ENCODE results near the gene CYFIP1. TPM values are rescaled to one million over a fixed set of nuclear protein-coding genes. Genes with fewer than 3 reads are reported as not detected.

CYFIP1 gene
- polyA plus RNA-seq, 1 donor from 2014 or later, result 9.3 TPM

GRCh38 chr15:22960126-22960525 lies 20.0 kb downstream of the CYFIP1 start:
- no peak overlapping the region for H3K27ac ChIP-seq (ENCODE audit: low read length)
- no peak overlapping the region for H3K4me3 ChIP-seq (ENCODE audit: low read length)
- no peaks in the 10 kb centered on the region for H3F3A ChIP-seq (ENCODE audit: insufficient read depth, low read length, poor library complexity, severe bottlenecking)
- H4K20me1 ChIP-seq (ENCODE audit: insufficient read depth), result no peaks in the 10 kb centered on the region
- no peak overlapping the region for H3K9ac ChIP-seq (ENCODE audit: low read length)
- no peaks in the 10 kb centered on the region for H3K36me3 ChIP-seq (ENCODE audit: insufficient read depth, low read length)
- H3K9me3 ChIP-seq (ENCODE audit: low read length), result no peaks in the 10 kb centered on the region
- no peak overlapping the region for H2AFZ ChIP-seq (ENCODE audit: low read depth, low read length)
- peaks cover 4% of the 10 kb centered on the region for H3K79me2 ChIP-seq (replicated peaks; ENCODE audit: insufficient read depth, low read length)
- no peak overlapping the region for H3K4me2 ChIP-seq (ENCODE audit: low read length)
- no peaks in the 10 kb centered on the region for H3K27me3 ChIP-seq (ENCODE audit: insufficient read depth, low read depth, low read length)
- H3K9me2 ChIP-seq (ENCODE audit: insufficient read depth, low read length), result no peaks in the 10 kb centered on the region
- TF ChIP-seq POLR2AphosphoS5 (IDR thresholded peaks at IDR 0.05) (no peak), TAF1 (IDR thresholded peaks at IDR 0.05; ENCODE audit: low read depth) (no peak), RAD21 (conservative IDR thresholded peaks at IDR 0.05) (no peak), SMC3 (conservative IDR thresholded peaks at IDR 0.05; ENCODE audit: poor library complexity) (no peak), EZH2 (IDR thresholded peaks at IDR 0.05; ENCODE audit: borderline replicate concordance, insufficient read depth, low read length, poor library complexity, severe bottlenecking) (no peak), CTCF (IDR thresholded peaks at IDR 0.05; ENCODE audit: poor library complexity, severe bottlenecking) (no peak), REST (IDR thresholded peaks at IDR 0.05; ENCODE audit: borderline replicate concordance) (no peak), EP300 (conservative IDR thresholded peaks at IDR 0.05; ENCODE audit: poor library complexity, severe bottlenecking) (no peak), MXI1 (conservative IDR thresholded peaks at IDR 0.05; ENCODE audit: poor library complexity, severe bottlenecking) (no peak)

GRCh38 chr15:22959321-22960101 lies 20.7 kb downstream of the CYFIP1 start:
- no peak overlapping the region for H3K27ac ChIP-seq (ENCODE audit: low read length)
- no peaks in the 10 kb centered on the region for H4K20me1 ChIP-seq (ENCODE audit: insufficient read depth)
- H3K4me2 ChIP-seq (ENCODE audit: low read length), result no peak overlapping the region
- H3F3A ChIP-seq (ENCODE audit: insufficient read depth, low read length, poor library complexity, severe bottlenecking), result no peaks in the 10 kb centered on the region
- H3K9me3 ChIP-seq (ENCODE audit: low read length), result no peaks in the 10 kb centered on the region
- peaks cover 4% of the 10 kb centered on the region for H3K79me2 ChIP-seq (replicated peaks; ENCODE audit: insufficient read depth, low read length)
- H3K9me2 ChIP-seq (ENCODE audit: insufficient read depth, low read length), result no peaks in the 10 kb centered on the region
- no peak overlapping the region for H2AFZ ChIP-seq (ENCODE audit: low read depth, low read length)
- no peak overlapping the region for H3K9ac ChIP-seq (ENCODE audit: low read length)
- no peaks in the 10 kb centered on the region for H3K27me3 ChIP-seq (ENCODE audit: insufficient read depth, low read depth, low read length)
- TF ChIP-seq POLR2AphosphoS5 (IDR thresholded peaks at IDR 0.05) (no peak), REST (IDR thresholded peaks at IDR 0.05; ENCODE audit: borderline replicate concordance) (no peak), EZH2 (IDR thresholded peaks at IDR 0.05; ENCODE audit: borderline replicate concordance, insufficient read depth, low read length, poor library complexity, severe bottlenecking) (no peak), SMC3 (conservative IDR thresholded peaks at IDR 0.05; ENCODE audit: poor library complexity) (no peak), RAD21 (conservative IDR thresholded peaks at IDR 0.05) (no peak), TAF1 (IDR thresholded peaks at IDR 0.05; ENCODE audit: low read depth) (no peak), CTCF (IDR thresholded peaks at IDR 0.05; ENCODE audit: poor library complexity, severe bottlenecking) (no peak), MXI1 (conservative IDR thresholded peaks at IDR 0.05; ENCODE audit: poor library complexity, severe bottlenecking) (no peak), EP300 (conservative IDR thresholded peaks at IDR 0.05; ENCODE audit: poor library complexity, severe bottlenecking) (no peak)
- H3K4me3 ChIP-seq (ENCODE audit: low read length), result no peak overlapping the region
- H3K36me3 ChIP-seq (ENCODE audit: insufficient read depth, low read length), result no peaks in the 10 kb centered on the region

All from neural cell (in vitro differentiated cells).